AG04450 (cell line): ENCODE data around the gene CERK. TPM values are rescaled to one million over a fixed set of nuclear protein-coding genes. Genes with fewer than 3 reads are reported as not detected.
A peak's percentile ranks its signal among the peaks of the same experiment; 100 is the strongest.

Experiments
- CTCF ChIA-PET: fragments of 300-600, 350-600 bp; formaldehyde crosslinking; extraction: SDS; loops from one replicate; lab custom pipeline; 2022; ENCODE audit warnings: antibody characterized with exemption, inconsistent platforms; lab: Charles Lee
- POLR2A ChIA-PET: fragments of 350-600 bp; formaldehyde crosslinking; extraction: SDS; loops from one replicate; lab custom pipeline; 2021; ENCODE audit warnings: antibody characterized with exemption, inconsistent platforms; lab: Yijun Ruan, JAX
- DNase-seq: peaks from one replicate; pipeline ENCODE4 v3.0.0-alpha.2; 2011; ENCODE audit warnings: low read depth, low spot score
- H3K27ac ChIP-seq: one replicate; pipeline ENCODE4 v1.5.1; 2012; ENCODE audit warnings: low read depth, low read length, control low read depth
- H3K27me3 ChIP-seq: one replicate; pipeline ENCODE4 v1.6.0; 2012; ENCODE audit warnings: low read length; ENCODE audit not compliant: control insufficient read depth, insufficient read depth
- H3K4me3 ChIP-seq: 2 replicates; pipeline ENCODE4 v1.5.1; 2011; ENCODE audit warnings: mild to moderate bottlenecking, low read depth, low read length, control low read depth
- H3K9me3 ChIP-seq: 2 replicates; pipeline ENCODE4 v1.5.1; 2012; ENCODE audit warnings: low read length; ENCODE audit not compliant: control insufficient read depth, insufficient read depth
- polyA plus RNA-seq: library from polyadenylated mRNA; depleted of rRNA; stranded (reverse); fragments of >200 nt; gene quantifications from 2 replicates; pipeline ENCODE4 v1.2.3, GENCODE V29; 2011
- TF ChIP-seq, protein P1 (sequence below): IDR thresholded peaks from 2 replicates; pipeline ENCODE4 v1.5.1; 2011; ENCODE audit warnings: low read depth, low read length, control low read depth, inconsistent platforms

Gene CERK
- polyA plus RNA-seq, 1 experiment = 29.0 TPM

- Histone ChIP-seq H3K9me3 (no peaks in the 10 kb centered on the region; the same call in 1 of the 2 replicates), H3K27ac (no peak overlapping the region), H3K4me3 (no peak overlapping the region), H3K27me3 (peaks cover 5% of the 10 kb centered on the region)
- DNase-seq = no peak
- POLR2A ChIA-PET = no interaction called here
- CTCF ChIA-PET = no interaction called here
- TF ChIP-seq, protein P1, sequence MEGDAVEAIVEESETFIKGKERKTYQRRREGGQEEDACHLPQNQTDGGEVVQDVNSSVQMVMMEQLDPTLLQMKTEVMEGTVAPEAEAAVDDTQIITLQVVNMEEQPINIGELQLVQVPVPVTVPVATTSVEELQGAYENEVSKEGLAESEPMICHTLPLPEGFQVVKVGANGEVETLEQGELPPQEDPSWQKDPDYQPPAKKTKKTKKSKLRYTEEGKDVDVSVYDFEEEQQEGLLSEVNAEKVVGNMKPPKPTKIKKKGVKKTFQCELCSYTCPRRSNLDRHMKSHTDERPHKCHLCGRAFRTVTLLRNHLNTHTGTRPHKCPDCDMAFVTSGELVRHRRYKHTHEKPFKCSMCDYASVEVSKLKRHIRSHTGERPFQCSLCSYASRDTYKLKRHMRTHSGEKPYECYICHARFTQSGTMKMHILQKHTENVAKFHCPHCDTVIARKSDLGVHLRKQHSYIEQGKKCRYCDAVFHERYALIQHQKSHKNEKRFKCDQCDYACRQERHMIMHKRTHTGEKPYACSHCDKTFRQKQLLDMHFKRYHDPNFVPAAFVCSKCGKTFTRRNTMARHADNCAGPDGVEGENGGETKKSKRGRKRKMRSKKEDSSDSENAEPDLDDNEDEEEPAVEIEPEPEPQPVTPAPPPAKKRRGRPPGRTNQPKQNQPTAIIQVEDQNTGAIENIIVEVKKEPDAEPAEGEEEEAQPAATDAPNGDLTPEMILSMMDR = no peak
These were observed 83.6 kb downstream of the CERK start for GRCh38 chr22:46654426-46654825.

DNA sequence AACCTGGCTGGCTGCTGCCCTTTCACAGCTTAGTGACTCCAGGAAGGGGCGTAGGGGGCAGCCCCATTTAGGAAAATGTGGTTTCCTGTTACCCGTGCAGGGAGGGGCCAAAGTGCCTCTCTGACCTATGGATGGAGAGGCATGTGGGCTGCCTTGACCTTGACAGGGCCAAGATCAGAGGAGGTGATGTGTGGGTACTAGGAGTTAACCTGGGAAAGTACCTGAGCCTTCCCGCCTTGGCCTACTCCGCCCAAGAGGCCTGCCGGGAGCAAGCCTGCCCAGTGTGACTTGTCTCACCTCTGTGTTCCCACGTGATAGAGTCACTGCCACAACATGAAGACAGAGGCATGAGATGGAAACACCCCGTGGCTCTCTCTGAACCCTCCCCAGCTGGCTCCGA lies 84.5 kb downstream of the CERK start:
- ChIA-PET POLR2A (no interaction called here), CTCF (no interaction called here)
- H3K4me3 ChIP-seq = no peak overlapping the region
- no peak overlapping the region for H3K27ac ChIP-seq
- DNase-seq = no peak
- TF ChIP-seq, protein P1 = no peak
- peaks cover 5% of the 10 kb centered on the region for H3K27me3 ChIP-seq
- no peaks in the 10 kb centered on the region; the same call in 1 of the 2 replicates for H3K9me3 ChIP-seq

DNA sequence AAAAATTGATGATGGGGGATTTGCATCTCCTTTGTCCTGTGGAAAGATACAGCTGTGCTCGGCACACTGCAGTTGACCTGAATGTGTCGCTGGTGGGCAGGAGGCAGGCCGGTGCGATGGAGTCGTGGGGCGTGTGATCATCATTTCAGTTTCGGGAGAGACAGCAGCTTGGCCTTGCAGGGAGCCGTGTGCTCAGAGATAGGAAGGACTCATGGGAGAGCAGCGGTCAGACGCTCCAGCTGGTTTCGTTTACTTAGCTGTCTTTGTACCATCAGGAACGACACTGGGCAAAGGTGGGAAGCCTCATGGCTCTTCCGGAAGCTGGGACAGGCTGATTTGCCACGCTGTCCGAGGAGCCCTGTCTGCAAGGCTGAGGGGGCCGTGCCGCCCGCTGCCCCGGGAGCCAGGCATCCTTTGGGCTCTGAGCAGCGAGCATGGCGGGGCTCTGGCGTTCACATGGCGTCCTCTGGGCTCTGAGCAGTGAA lies 85.2 kb downstream of the CERK start:
- peak overlapping the region; percentile 31 for H3K27ac ChIP-seq
- no peak for DNase-seq
- TF ChIP-seq, protein P1 = no peak
- no peak overlapping the region for H3K4me3 ChIP-seq
- CTCF ChIA-PET = no interaction called here
- H3K9me3 ChIP-seq = no peaks in the 10 kb centered on the region; the same call in 1 of the 2 replicates
- POLR2A ChIA-PET = interaction anchor here (0.6 to 1.4 kb wide), 2 partner anchors 12 to 54 kb away, joined by 3 to 4 read pairs; no protein-coding TSS in a partner anchor
- peaks cover 5% of the 10 kb centered on the region for H3K27me3 ChIP-seq

- DNase-seq = no peak
- Histone ChIP-seq H3K4me3 (no peak overlapping the region), H3K27ac (no peak overlapping the region), H3K9me3 (peaks cover 5% of the 10 kb centered on the region; the same call in 1 of the 2 replicates), H3K27me3 (peaks cover 3% of the 10 kb centered on the region)
- CTCF ChIA-PET = no interaction called here
- TF ChIP-seq, protein P1 = no peak
- POLR2A ChIA-PET = interaction anchor here (0.6 to 1.4 kb wide), 2 partner anchors 12 to 53 kb away, joined by 3 to 4 read pairs; no protein-coding TSS in a partner anchor
These were observed 85.8 kb downstream of the CERK start for GRCh38 chr22:46652081-46652846.

- no peak for DNase-seq
- POLR2A ChIA-PET = no interaction called here
- H3K27me3 ChIP-seq = peaks cover 3% of the 10 kb centered on the region
- H3K4me3 ChIP-seq = no peak overlapping the region
- H3K27ac ChIP-seq = no peak overlapping the region
- TF ChIP-seq, protein P1 = no peak
- peaks cover 6% of the 10 kb centered on the region; the same call in 1 of the 2 replicates for H3K9me3 ChIP-seq
- CTCF ChIA-PET = no interaction called here
These were observed 86.7 kb downstream of the CERK start for GRCh38 chr22:46651316-46651715.
